Endothelial cell of umbilical vein (primary cell): Measurements from ENCODE around the gene DTD2.

Source experiments
- CTCF ChIP-seq, 2 donors: IDR thresholded peaks; 1 replicate in 1 of 2; 2 replicates in 1 of 2; pipeline ENCODE4 v1.5.1; 2011; ENCODE audit warnings: low read length in 2 of 2, mild to moderate bottlenecking in 2 of 2, moderate library complexity in 2 of 2, control low read depth in 1 of 2, inconsistent platforms in 1 of 2, low read depth in 1 of 2; ENCODE audit not compliant: insufficient read depth in 1 of 2; ENCODE audit errors: extremely low read depth in 1 of 2
- POLR2A ChIP-seq: IDR thresholded peaks from 2 replicates; pipeline ENCODE4 v1.6.1; 2012; ENCODE audit warnings: low read depth, mild to moderate bottlenecking, control low read depth, low read length

GRCh38 chr14:31418440-31418839 is 38.9 kb downstream of the DTD2 start:
- TF ChIP-seq CTCF (IDR thresholded peaks at IDR 0.05; ENCODE audit: extremely low read depth in 1 of 2, insufficient read depth in 1 of 2, low read depth in 1 of 2, low read length in 2 of 2) (no peak), POLR2A (no peak)
